ENCODE data around the gene PLXNC1.
A peak's percentile ranks its signal among the peaks of the same experiment; 100 is the strongest.

PLXNC1 gene

GRCh38 chr12:94262228-94263010 lies 114.0 kb downstream of the PLXNC1 start:
- DNase-seq (ENCODE audit: extremely low read depth in 1 of 2, low read depth in 1 of 2), result peak in 1 of 2 donors; percentile 49

GRCh38 chr12:94263011-94263811 lies 114.8 kb downstream of the PLXNC1 start:
- peak in 1 of 2 donors; percentile 24 for DNase-seq (ENCODE audit: extremely low read depth in 1 of 2, low read depth in 1 of 2)

GRCh38 chr12:94263905-94264561 lies 115.7 kb downstream of the PLXNC1 start:
- DNase-seq (ENCODE audit: extremely low read depth in 1 of 2, low read depth in 1 of 2), result no peak

- DNase-seq (ENCODE audit: extremely low read depth in 1 of 2, low read depth in 1 of 2), result no peak
Observed at GRCh38 chr12:94264736-94265485, 116.5 kb downstream of the PLXNC1 start.

DNA sequence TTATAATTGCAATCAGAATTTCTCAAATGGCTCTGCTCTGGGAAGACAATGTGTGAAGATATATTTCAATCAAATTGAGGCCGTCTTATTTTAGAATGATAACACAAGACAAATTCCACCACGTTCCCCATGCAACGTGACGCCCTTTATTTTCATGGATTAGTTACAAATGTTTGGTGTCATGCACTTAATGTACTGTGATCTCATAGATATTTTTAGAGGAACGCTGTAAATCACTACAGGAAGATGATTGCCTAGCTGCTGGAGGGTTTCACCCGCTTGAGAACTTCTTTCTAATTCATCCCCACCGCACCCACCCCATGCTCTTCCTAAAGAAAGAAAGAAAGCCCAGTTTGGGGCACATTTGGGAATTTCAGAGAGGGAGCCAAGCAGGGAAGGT lies 117.2 kb downstream of the PLXNC1 start:
- DNase-seq (ENCODE audit: extremely low read depth in 1 of 2, low read depth in 1 of 2), result no peak

- DNase-seq (ENCODE audit: extremely low read depth in 1 of 2, low read depth in 1 of 2), result no peak
Observed at GRCh38 chr12:94265966-94266745, 117.8 kb downstream of the PLXNC1 start.

DNA sequence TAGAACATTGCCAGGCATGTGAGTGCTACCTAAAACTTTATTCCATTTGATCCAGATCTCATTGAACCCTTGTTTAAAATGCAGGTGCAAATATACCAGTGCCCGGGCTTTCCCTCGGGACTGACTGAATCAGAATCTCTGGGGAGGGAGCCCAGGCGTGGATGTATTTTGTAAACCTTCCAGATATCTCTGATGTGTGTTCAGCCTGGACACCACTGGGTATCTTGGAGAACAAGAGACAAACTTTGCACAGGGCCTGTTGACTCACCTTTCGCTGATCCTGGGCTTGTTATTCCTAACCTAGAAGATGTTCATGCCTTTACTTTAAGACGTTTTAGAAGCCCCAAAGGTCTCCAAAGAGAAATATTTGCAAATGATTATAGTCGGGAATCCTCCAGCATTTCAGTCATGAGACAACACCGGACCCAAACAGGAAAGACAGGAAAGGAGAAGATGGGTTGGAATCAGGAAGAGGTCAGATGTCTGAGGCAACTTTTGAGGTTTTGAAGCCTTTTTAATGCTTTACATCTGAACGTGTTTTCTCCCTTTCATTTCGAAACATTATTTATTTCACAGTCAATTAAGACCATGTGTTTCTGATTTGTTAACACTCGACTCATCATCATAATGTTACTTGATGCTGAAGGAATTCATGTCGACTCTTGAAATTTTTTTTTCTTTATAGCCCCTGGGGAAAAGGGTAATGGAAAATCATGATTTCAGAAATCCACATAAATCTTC lies 118.6 kb downstream of the PLXNC1 start:
- no peak for DNase-seq (ENCODE audit: extremely low read depth in 1 of 2, low read depth in 1 of 2)

DNA sequence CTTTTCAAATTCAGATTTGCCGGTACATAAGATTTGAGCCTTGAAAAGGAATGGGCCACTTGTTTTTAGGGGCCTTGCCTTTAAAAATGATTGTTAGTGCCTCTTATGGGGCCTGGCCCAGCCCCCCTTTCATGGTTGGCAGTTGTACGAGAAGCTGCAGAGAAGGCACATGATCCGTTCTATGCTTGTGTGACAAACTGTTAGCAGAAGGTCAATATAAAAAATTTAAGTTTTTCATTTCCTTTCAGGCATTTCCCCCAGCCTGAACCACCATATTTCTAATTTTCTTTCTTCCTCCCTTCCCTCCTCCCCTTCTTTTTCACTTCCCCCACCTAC lies 119.1 kb downstream of the PLXNC1 start:
- no peak for DNase-seq (ENCODE audit: extremely low read depth in 1 of 2, low read depth in 1 of 2)

GRCh38 chr12:94267921-94268471 lies 119.6 kb downstream of the PLXNC1 start:
- no peak for DNase-seq (ENCODE audit: extremely low read depth in 1 of 2, low read depth in 1 of 2)

GRCh38 chr12:94269316-94269999 lies 121.1 kb downstream of the PLXNC1 start:
- no peak for DNase-seq (ENCODE audit: extremely low read depth in 1 of 2, low read depth in 1 of 2)

- no peak for DNase-seq (ENCODE audit: extremely low read depth in 1 of 2, low read depth in 1 of 2)
Observed at GRCh38 chr12:94271351-94271750, 123.0 kb downstream of the PLXNC1 start.

- no peak for DNase-seq (ENCODE audit: extremely low read depth in 1 of 2, low read depth in 1 of 2)
Observed at GRCh38 chr12:94272280-94272679, 123.9 kb downstream of the PLXNC1 start.

DNA sequence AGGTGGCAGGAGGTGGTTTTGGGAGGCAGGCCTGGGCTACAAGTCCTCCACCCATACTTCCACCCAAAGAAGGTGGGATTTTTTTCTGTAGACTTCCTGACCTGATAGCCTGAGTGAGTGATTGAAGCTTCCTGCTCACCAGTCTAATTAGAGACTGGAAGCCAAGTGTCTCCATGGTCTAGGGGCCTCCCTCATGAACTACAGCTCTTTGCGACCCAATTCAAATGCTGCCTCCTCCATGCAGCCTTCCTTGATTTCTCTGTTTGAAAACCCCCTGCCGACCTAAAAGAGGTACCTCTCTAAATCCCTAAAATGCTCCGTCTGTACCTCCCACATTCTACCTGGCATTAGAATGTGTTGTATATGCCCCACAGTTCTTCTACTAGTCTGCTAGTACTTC lies 124.9 kb downstream of the PLXNC1 start:
- DNase-seq (ENCODE audit: extremely low read depth in 1 of 2, low read depth in 1 of 2), result no peak

- DNase-seq (ENCODE audit: extremely low read depth in 1 of 2, low read depth in 1 of 2), result no peak
Observed at GRCh38 chr12:94276725-94277124, 128.3 kb downstream of the PLXNC1 start.

- no peak for DNase-seq (ENCODE audit: extremely low read depth in 1 of 2, low read depth in 1 of 2)
Observed at GRCh38 chr12:94277426-94278000, 129.1 kb downstream of the PLXNC1 start.

- DNase-seq (ENCODE audit: extremely low read depth in 1 of 2, low read depth in 1 of 2), result no peak
Observed at GRCh38 chr12:94280063-94280462, 131.7 kb downstream of the PLXNC1 start.

GRCh38 chr12:94282675-94283074 lies 134.3 kb downstream of the PLXNC1 start:
- DNase-seq (ENCODE audit: extremely low read depth in 1 of 2, low read depth in 1 of 2), result no peak

DNA sequence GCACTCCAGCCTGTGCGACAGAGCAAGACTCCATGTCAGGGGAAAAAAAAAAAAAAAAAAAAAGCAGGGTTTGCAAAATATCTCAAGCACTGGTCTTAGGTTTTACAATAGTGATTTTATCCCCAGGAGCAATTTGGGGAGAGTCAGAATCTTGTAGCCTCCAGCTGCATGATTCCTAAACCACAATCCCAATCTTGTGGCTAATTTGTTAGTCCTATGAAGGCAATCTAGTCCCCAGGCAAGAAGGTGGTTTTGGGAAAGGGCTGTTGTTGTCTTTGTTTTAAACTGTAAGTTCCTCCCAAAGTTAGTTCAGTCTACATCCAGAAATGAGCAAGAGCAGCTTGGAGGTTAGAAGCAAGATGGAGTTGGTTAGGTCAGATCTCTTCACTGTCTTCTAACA lies 135.7 kb downstream of the PLXNC1 start:
- DNase-seq (ENCODE audit: extremely low read depth in 1 of 2, low read depth in 1 of 2), result no peak
